ENCODE measurements around the gene IL12A. TPM values are rescaled to one million over a fixed set of nuclear protein-coding genes. Genes with fewer than 3 reads are reported as not detected.

The IL12A gene
- total and polyA plus RNA-seq, 5 donors from 2014 or later = 0.81 to 5.6 (median 1.9) TPM

DNA sequence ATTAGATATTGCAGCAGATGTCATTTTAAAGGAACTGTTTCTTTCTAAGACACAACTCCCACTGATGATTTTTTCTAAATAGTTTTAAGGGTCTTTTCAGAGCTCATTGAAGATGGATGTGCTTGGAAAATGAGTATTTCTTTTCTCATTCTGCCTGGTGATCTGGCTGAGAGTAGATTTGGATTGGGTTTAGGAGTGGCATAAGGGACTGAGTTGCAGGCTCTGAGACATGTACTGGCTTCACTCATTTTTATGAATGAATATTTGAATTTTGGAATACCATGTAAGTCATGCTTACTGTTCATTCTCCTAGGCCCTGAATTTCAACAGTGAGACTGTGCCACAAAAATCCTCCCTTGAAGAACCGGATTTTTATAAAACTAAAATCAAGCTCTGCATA is 6.5 kb downstream of the IL12A start:
- H3K9me3 Mint-ChIP-seq = no peaks in the 10 kb centered on the region
- Histone ChIP-seq H3K27ac (ENCODE audit: insufficient read depth, low read length, poor library complexity, severe bottlenecking) (no peak overlapping the region), H3K4me3 (ENCODE audit: low read depth, low read length) (no peak overlapping the region), H3K4me1 (ENCODE audit: control insufficient read depth, insufficient read depth, low read length, poor library complexity, severe bottlenecking) (no peaks in the 10 kb centered on the region), H3K9me3 (ENCODE audit: control insufficient read depth in 2 of 2, low read length in 2 of 2) (no peaks in the 10 kb centered on the region), H3K27me3 (ENCODE audit: control insufficient read depth, insufficient read depth, low read length) (no peaks in the 10 kb centered on the region), H3K36me3 (ENCODE audit: control insufficient read depth, insufficient read depth, low read length) (peaks cover 4% of the 10 kb centered on the region)
- no peak overlapping the region for H3K27ac Mint-ChIP-seq
- H3K4me1 Mint-ChIP-seq = peaks cover 0 to 22% (median 7%) of the 10 kb centered on the region in 4 donors
- H3K36me3 Mint-ChIP-seq = no peaks in the 10 kb centered on the region
- H3K27me3 Mint-ChIP-seq = no peaks in the 10 kb centered on the region
- DNase-seq = no peak
- no peak overlapping the region for H3K4me3 Mint-ChIP-seq
- ATAC-seq (ENCODE audit: low read depth in 2 of 2) = no peak

DNA sequence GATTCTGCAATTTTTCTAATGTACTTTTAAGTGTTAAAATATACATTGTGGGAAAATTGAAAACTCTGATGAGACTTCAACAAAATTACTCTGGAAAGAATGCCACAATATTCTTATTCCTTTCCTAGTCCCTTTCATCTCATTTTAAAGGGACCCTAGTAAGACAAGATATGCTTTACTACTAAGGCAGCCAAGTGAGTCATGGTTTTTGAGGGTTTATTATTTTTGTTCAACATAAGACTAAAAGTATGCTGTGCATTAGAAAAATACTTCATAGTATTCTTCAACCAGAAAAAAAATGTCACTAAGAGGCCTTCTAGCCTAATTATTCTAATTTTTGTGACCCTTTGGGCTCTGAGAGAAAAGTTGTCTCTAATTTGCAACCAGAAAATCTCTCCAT is 7.4 kb downstream of the IL12A start:
- Histone ChIP-seq H3K27me3 (ENCODE audit: control insufficient read depth, insufficient read depth, low read length) (no peaks in the 10 kb centered on the region), H3K9me3 (ENCODE audit: control insufficient read depth in 2 of 2, low read length in 2 of 2) (no peaks in the 10 kb centered on the region), H3K36me3 (ENCODE audit: control insufficient read depth, insufficient read depth, low read length) (peaks cover 4% of the 10 kb centered on the region), H3K27ac (ENCODE audit: insufficient read depth, low read length, poor library complexity, severe bottlenecking) (no peak overlapping the region), H3K4me1 (ENCODE audit: control insufficient read depth, insufficient read depth, low read length, poor library complexity, severe bottlenecking) (no peaks in the 10 kb centered on the region), H3K4me3 (ENCODE audit: low read depth, low read length) (no peak overlapping the region)
- peaks cover 0 to 14% (median 3%) of the 10 kb centered on the region in 4 donors for H3K4me1 Mint-ChIP-seq
- no peaks in the 10 kb centered on the region for H3K9me3 Mint-ChIP-seq
- no peak overlapping the region for H3K4me3 Mint-ChIP-seq
- no peaks in the 10 kb centered on the region for H3K27me3 Mint-ChIP-seq
- no peak overlapping the region for H3K27ac Mint-ChIP-seq
- H3K36me3 Mint-ChIP-seq = no peaks in the 10 kb centered on the region
- DNase-seq (no peak), ATAC-seq (ENCODE audit: low read depth in 2 of 2) (no peak)

DNA sequence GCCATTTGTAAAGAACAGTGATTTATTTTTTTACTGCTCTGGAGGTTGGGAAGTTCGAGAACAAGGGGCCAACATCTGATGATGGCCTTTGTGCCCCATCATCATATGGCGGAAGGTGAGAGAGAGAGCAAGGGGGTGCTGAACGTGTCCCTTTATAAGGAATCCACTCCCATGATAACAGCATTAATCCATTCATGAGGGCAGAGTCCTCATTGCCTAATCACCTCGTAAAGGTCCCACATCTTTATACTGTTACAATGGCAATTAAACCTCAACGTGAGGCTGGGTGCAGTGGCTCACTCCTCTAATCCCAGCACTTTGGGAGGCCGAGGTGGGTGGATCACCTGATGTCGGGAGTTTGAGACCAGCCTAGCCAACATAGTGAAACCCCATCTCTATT is 8.3 kb downstream of the IL12A start:
- no peaks in the 10 kb centered on the region for H3K27me3 Mint-ChIP-seq

DNA sequence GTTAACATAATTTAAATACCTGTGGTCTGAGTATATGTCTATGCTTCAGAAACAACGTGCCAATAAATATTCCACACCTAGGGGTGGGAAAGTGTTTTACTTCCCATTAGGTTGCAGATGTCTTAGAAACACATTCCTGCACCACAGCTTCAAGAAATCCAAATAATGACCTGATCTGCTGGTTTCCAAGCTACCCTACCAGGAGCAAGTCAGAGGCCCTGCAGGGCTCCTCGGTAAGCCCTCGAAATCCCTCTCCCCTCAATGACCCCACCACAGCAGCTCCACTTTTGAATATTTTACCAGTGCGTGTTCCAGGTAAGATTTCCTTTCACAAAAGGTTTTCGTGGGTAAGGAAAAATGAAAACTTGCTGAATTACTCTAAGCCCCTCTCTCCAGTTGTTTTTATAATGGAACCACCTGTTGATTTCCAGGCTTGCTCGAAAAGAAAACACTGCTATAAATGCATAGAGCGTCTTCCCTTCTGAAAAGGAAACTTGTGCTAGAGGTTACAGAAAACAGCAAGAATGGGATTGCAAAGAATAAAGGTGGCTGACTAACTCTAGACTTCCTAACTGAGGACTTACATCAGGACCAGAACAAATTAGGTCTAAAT is 12.6 kb downstream of the IL12A start:
- Histone ChIP-seq H3K4me3 (ENCODE audit: low read depth, low read length) (no peak overlapping the region), H3K27me3 (ENCODE audit: control insufficient read depth, insufficient read depth, low read length) (no peaks in the 10 kb centered on the region), H3K36me3 (ENCODE audit: control insufficient read depth, insufficient read depth, low read length) (no peaks in the 10 kb centered on the region), H3K27ac (ENCODE audit: insufficient read depth, low read length, poor library complexity, severe bottlenecking) (no peak overlapping the region), H3K9me3 (ENCODE audit: control insufficient read depth in 2 of 2, low read length in 2 of 2) (no peaks in the 10 kb centered on the region), H3K4me1 (ENCODE audit: control insufficient read depth, insufficient read depth, low read length, poor library complexity, severe bottlenecking) (no peaks in the 10 kb centered on the region)
- Mint-ChIP-seq H3K4me3 (no peak overlapping the region), H3K4me1 (peaks cover 0 to 5% (median 2%) of the 10 kb centered on the region in 4 donors), H3K27ac (no peak overlapping the region), H3K27me3 (no peaks in the 10 kb centered on the region), H3K36me3 (no peaks in the 10 kb centered on the region), H3K9me3 (no peaks in the 10 kb centered on the region)
- DNase-seq (no peak), ATAC-seq (ENCODE audit: low read depth in 2 of 2) (no peak)

More for the DNA sequence above, 8.3 kb downstream of the IL12A start:
- Histone ChIP-seq H3K27ac (ENCODE audit: insufficient read depth, low read length, poor library complexity, severe bottlenecking) (no peak overlapping the region), H3K36me3 (ENCODE audit: control insufficient read depth, insufficient read depth, low read length) (peaks cover 4% of the 10 kb centered on the region), H3K4me1 (ENCODE audit: control insufficient read depth, insufficient read depth, low read length, poor library complexity, severe bottlenecking) (no peaks in the 10 kb centered on the region), H3K4me3 (ENCODE audit: low read depth, low read length) (no peak overlapping the region), H3K9me3 (ENCODE audit: control insufficient read depth in 2 of 2, low read length in 2 of 2) (no peaks in the 10 kb centered on the region), H3K27me3 (ENCODE audit: control insufficient read depth, insufficient read depth, low read length) (no peaks in the 10 kb centered on the region)
- Mint-ChIP-seq H3K27ac (no peak overlapping the region), H3K4me1 (peaks cover 0 to 7% (median 0%) of the 10 kb centered on the region in 4 donors), H3K9me3 (no peaks in the 10 kb centered on the region), H3K36me3 (no peaks in the 10 kb centered on the region), H3K4me3 (no peak overlapping the region)
- no peak for DNase-seq
- no peak for ATAC-seq (ENCODE audit: low read depth in 2 of 2)

DNA sequence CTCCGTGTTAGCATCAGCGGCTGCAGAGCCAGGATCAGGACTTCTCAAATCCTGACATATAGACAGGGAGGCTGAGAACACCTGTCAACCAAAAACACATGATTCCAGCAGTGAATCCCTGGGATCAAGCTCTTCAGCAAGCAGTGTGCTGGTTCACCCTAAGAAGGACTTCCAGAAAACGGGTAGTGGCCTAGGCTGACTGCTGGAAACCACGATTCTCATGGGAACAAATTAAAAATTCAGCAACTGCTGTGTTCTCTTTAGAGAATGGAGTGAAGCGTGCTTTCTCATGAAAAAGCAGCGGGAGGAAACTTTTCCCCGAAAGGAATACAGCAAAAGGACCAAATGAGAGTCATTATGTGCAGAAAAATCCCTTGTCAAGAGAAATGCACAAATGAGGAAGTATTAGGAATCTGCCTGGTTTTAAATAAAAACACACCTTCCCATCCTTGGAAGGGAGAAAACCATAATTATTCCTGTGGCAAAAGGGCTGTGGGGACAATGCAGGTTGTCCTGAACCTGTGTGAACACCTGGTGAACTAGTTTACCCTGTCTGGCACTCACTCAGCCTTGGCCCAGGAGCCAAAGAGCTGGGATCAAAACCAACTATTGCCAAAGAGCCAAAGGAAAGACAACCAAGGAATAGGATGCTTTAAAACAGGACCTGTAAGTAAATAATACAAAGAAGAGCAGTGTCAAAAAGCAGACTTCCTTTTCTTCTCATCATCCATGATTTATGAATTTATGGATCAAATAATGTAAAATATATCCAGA is 13.4 kb downstream of the IL12A start:
- no peaks in the 10 kb centered on the region for H3K36me3 ChIP-seq (ENCODE audit: control insufficient read depth, insufficient read depth, low read length)
- H3K4me3 Mint-ChIP-seq = no peak overlapping the region
- no peaks in the 10 kb centered on the region for H3K9me3 Mint-ChIP-seq
- H3K4me1 ChIP-seq (ENCODE audit: control insufficient read depth, insufficient read depth, low read length, poor library complexity, severe bottlenecking) = no peaks in the 10 kb centered on the region
- no peaks in the 10 kb centered on the region for H3K27me3 ChIP-seq (ENCODE audit: control insufficient read depth, insufficient read depth, low read length)
- H3K27ac ChIP-seq (ENCODE audit: insufficient read depth, low read length, poor library complexity, severe bottlenecking) = no peak overlapping the region
- no peaks in the 10 kb centered on the region for H3K27me3 Mint-ChIP-seq
- DNase-seq (no peak), ATAC-seq (ENCODE audit: low read depth in 2 of 2) (no peak)
- H3K4me1 Mint-ChIP-seq = peaks cover 0 to 11% (median 5%) of the 10 kb centered on the region in 4 donors
- no peaks in the 10 kb centered on the region for H3K36me3 Mint-ChIP-seq
- H3K27ac Mint-ChIP-seq = peak overlapping the region in 1 of 3 donors; percentile 45
- no peak overlapping the region for H3K4me3 ChIP-seq (ENCODE audit: low read depth, low read length)
- no peaks in the 10 kb centered on the region for H3K9me3 ChIP-seq (ENCODE audit: control insufficient read depth in 2 of 2, low read length in 2 of 2)

DNA sequence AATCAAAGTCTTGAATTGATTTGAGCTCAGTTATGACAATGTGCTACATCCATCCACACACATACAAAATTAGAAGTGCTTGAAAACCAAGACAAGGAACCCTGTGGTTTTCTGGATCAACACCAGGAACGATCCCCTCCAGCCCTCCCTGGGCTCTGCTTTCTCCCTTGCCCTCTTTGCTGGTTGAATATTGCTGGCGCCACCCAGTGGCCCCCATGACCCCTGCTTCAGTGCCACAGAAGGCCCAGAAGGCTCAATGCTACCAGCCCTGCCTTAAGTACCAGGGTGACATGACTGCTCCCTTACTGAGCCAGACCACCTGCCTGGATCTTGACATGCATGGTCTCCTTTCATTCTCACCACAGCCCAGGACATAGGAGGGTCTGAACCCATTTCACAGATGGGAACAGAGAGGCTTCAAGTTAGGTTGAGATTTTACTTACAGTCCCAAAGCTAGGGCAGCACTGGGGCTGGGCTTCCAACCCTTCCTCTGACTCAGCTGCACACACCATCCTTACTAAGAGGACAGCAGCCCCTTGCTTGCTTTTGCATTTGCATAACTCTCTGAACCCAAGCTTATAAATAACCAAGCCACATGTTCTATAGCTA is 15.0 kb downstream of the IL12A start:
- Histone ChIP-seq H3K27ac (ENCODE audit: insufficient read depth, low read length, poor library complexity, severe bottlenecking) (no peak overlapping the region), H3K36me3 (ENCODE audit: control insufficient read depth, insufficient read depth, low read length) (no peaks in the 10 kb centered on the region), H3K4me3 (ENCODE audit: low read depth, low read length) (no peak overlapping the region), H3K4me1 (ENCODE audit: control insufficient read depth, insufficient read depth, low read length, poor library complexity, severe bottlenecking) (no peaks in the 10 kb centered on the region), H3K9me3 (ENCODE audit: control insufficient read depth in 2 of 2, low read length in 2 of 2) (no peaks in the 10 kb centered on the region), H3K27me3 (ENCODE audit: control insufficient read depth, insufficient read depth, low read length) (no peaks in the 10 kb centered on the region)
- Mint-ChIP-seq H3K27ac (no peak overlapping the region), H3K4me3 (no peak overlapping the region), H3K4me1 (peaks cover 0 to 11% (median 5%) of the 10 kb centered on the region in 4 donors), H3K9me3 (no peaks in the 10 kb centered on the region), H3K36me3 (no peaks in the 10 kb centered on the region), H3K27me3 (no peaks in the 10 kb centered on the region)
- ATAC-seq (ENCODE audit: low read depth in 2 of 2) (peak; percentile 55 to 76), DNase-seq (peak in 1 of 3 donors; percentile 62)

DNA sequence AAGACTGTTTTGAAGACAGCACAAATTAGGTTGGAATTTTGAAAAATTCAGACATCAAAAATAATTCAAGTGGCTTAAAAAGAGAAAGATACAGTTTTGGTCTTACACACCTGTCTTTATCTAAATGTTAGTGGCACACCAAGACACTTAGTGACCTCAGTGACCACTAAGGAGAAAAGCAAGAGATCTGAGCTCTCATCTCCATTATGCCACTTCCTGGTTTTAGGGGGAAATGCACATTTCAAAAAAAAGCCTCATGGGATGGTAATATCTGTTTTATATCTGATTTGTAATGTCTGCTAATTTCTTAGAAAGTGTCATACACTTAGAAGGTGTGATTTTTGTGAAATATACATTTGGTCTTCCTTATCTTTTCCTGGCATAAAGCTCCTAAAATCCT is 16.4 kb downstream of the IL12A start:
- H3K36me3 Mint-ChIP-seq = no peaks in the 10 kb centered on the region

More for the DNA sequence above, 16.4 kb downstream of the IL12A start:
- Histone ChIP-seq H3K27ac (ENCODE audit: insufficient read depth, low read length, poor library complexity, severe bottlenecking) (no peak overlapping the region), H3K9me3 (ENCODE audit: control insufficient read depth in 2 of 2, low read length in 2 of 2) (no peaks in the 10 kb centered on the region), H3K27me3 (ENCODE audit: control insufficient read depth, insufficient read depth, low read length) (no peaks in the 10 kb centered on the region), H3K4me3 (ENCODE audit: low read depth, low read length) (no peak overlapping the region), H3K4me1 (ENCODE audit: control insufficient read depth, insufficient read depth, low read length, poor library complexity, severe bottlenecking) (no peaks in the 10 kb centered on the region), H3K36me3 (ENCODE audit: control insufficient read depth, insufficient read depth, low read length) (no peaks in the 10 kb centered on the region)
- Mint-ChIP-seq H3K27me3 (no peaks in the 10 kb centered on the region), H3K9me3 (no peaks in the 10 kb centered on the region), H3K27ac (no peak overlapping the region), H3K4me3 (no peak overlapping the region), H3K4me1 (peaks cover 0 to 21% (median 8%) of the 10 kb centered on the region in 4 donors)
- DNase-seq = no peak
- ATAC-seq (ENCODE audit: low read depth in 2 of 2) = no peak

All from CD4-positive, CD25-positive, alpha-beta regulatory T cell (primary cell).